Smooth muscle cell (in vitro differentiated cells): Measurements from ENCODE around the gene TMEM63A. TPM values are rescaled to one million over a fixed set of nuclear protein-coding genes. Genes with fewer than 3 reads are reported as not detected.

Experiments
- DNase-seq: peaks from one replicate; lab custom pipeline; 2025; ENCODE audit not compliant: unreplicated experiment; lab: John Stamatoyannopoulos, UW
- H2AFZ ChIP-seq: fragments of 200-600 bp; sonication (generic); 2 replicates; pipeline ENCODE4 v1.6.0; 2016; ENCODE audit warnings: antibody characterized with exemption, low read depth, mild to moderate bottlenecking
- H3F3A ChIP-seq: fragments of 200-600 bp; sonication (generic); 2 replicates; pipeline ENCODE4 v1.6.0; 2017; ENCODE audit warnings: antibody characterized with exemption, low read depth
- H3K27ac ChIP-seq: fragments of 200-600 bp; sonication (generic); 2 replicates; pipeline ENCODE4 v1.5.1; 2016; ENCODE audit warnings: low read depth, mild to moderate bottlenecking
- H3K27me3 ChIP-seq: fragments of 200-600 bp; sonication (generic); 2 replicates; pipeline ENCODE4 v1.6.1; 2016; ENCODE audit warnings: low read depth, mild to moderate bottlenecking
- H3K36me3 ChIP-seq: fragments of 200-600 bp; sonication (generic); 2 replicates; pipeline ENCODE4 v1.5.1; 2016; ENCODE audit warnings: low read depth
- H3K4me1 ChIP-seq: fragments of 200-600 bp; sonication (generic); 2 replicates; pipeline ENCODE4 v1.5.1; 2016; ENCODE audit warnings: low read depth
- H3K4me2 ChIP-seq: fragments of 200-600 bp; sonication (generic); 2 replicates; pipeline ENCODE4 v1.6.0; 2016; ENCODE audit warnings: mild to moderate bottlenecking
- H3K4me3 ChIP-seq: fragments of 200-600 bp; sonication (generic); 2 replicates; pipeline ENCODE4 v1.5.1; 2016; ENCODE audit warnings: mild to moderate bottlenecking
- H3K79me2 ChIP-seq: fragments of 200-600 bp; sonication (generic); 2 replicates; pipeline ENCODE4 v1.6.0; 2016; ENCODE audit warnings: low read depth, mild to moderate bottlenecking
- H3K9ac ChIP-seq: fragments of 200-600 bp; sonication (generic); 2 replicates; pipeline ENCODE4 v1.6.0; 2016; ENCODE audit warnings: low read depth
- H3K9me3 ChIP-seq: fragments of 200-600 bp; sonication (generic); replicated peaks from 2 replicates; pipeline ENCODE4 v1.5.1; 2016; ENCODE audit warnings: low read depth
- H4K20me1 ChIP-seq: fragments of 200-600 bp; sonication (generic); 2 replicates; pipeline ENCODE4 v1.6.0; 2016; ENCODE audit warnings: low read depth
- CTCF ChIP-seq: fragments of 200-600 bp; sonication (generic); IDR thresholded peaks from 2 replicates; pipeline ENCODE4 v1.5.1; 2017; ENCODE audit warnings: borderline replicate concordance, mild to moderate bottlenecking, antibody characterized with exemption; ENCODE audit not compliant: insufficient read depth, poor library complexity, severe bottlenecking
- WGBS: methylation state at CpG from one replicate; pipeline ENCODE4 v1.1.7; 2016; ENCODE audit warnings: low lambda C conversion rate; 5-methylcytosine and 5-hydroxymethylcytosine counted together
- polyA plus RNA-seq: library from polyadenylated mRNA; unstranded; fragments of >200 nt; fragmentation: Nextera tagmentation; extraction: Ambion mirVana; gene quantifications from 2 replicates; pipeline ENCODE4 v1.2.1, GENCODE V29; 2016
- total RNA-seq: library from RNA; depleted of rRNA; stranded (reverse); fragments of >200 nt; gene quantifications from 2 replicates; pipeline ENCODE4 v1.2.3, GENCODE V29; 2014

Gene TMEM63A
- total and polyA plus RNA-seq, 2 experiments from 2014 or later, result 10.9 to 12.0 TPM

GRCh38 chr1:225928186-225929175 is 46.3 kb upstream of the TMEM63A start:
- Histone ChIP-seq H4K20me1 (no peaks in the 10 kb centered on the region), H3K4me1 (peaks cover 4% of the 10 kb centered on the region), H3K4me2 (no peak overlapping the region), H3K9ac (no peak overlapping the region), H3K79me2 (peaks cover under 1% of the 10 kb centered on the region), H3K9me3 (no peaks in the 10 kb centered on the region), H3F3A (no peaks in the 10 kb centered on the region), H2AFZ (peak overlapping the region; percentile 78), H3K27ac (no peak overlapping the region), H3K36me3 (no peaks in the 10 kb centered on the region), H3K4me3 (no peak overlapping the region), H3K27me3 (no peaks in the 10 kb centered on the region)
- DNase-seq, result no peak
- WGBS, result 93% methylated on average over 14 of the region's 14 CpGs
- TF ChIP-seq CTCF, result no peak

GRCh38 chr1:225926551-225927113 is 44.5 kb upstream of the TMEM63A start:
- no peaks in the 10 kb centered on the region for H3K27me3 ChIP-seq
- peaks cover 9% of the 10 kb centered on the region for H3K79me2 ChIP-seq
- peaks cover 9% of the 10 kb centered on the region for H3K4me1 ChIP-seq
- H3K9me3 ChIP-seq, result no peaks in the 10 kb centered on the region
- WGBS, result 92% methylated on average over 3 of the region's 3 CpGs
- H4K20me1 ChIP-seq, result no peaks in the 10 kb centered on the region
- no peak overlapping the region for H3K4me3 ChIP-seq
- H3K9ac ChIP-seq, result no peak overlapping the region
- H3K27ac ChIP-seq, result no peak overlapping the region
- no peaks in the 10 kb centered on the region for H3F3A ChIP-seq
- DNase-seq, result no peak
- no peaks in the 10 kb centered on the region for H3K36me3 ChIP-seq
- H3K4me2 ChIP-seq, result no peak overlapping the region
- no peak for TF ChIP-seq CTCF
- no peak overlapping the region for H2AFZ ChIP-seq

GRCh38 chr1:225923692-225924555 is 41.7 kb upstream of the TMEM63A start, which contains the start of gene PYCR2:
Gene PYCR2 (minus strand): TSS chr1:225924250. CDS start chr1:225924110, 140 bp downstream.
- Histone ChIP-seq H3K4me3 (peak within 1 kb of the TSS; percentile 83), H3K4me2 (peak within 1 kb of the TSS; percentile 95), H3K9me3 (no peaks in the 10 kb centered on the region), H3K27me3 (no peaks in the 10 kb centered on the region), H3K36me3 (no peaks in the 10 kb centered on the region), H3F3A (no peaks in the 10 kb centered on the region), H3K79me2 (peaks cover 9% of the 10 kb centered on the region), H2AFZ (peak within 1 kb of the TSS; percentile 88), H3K27ac (peak within 1 kb of the TSS; percentile 73), H3K9ac (peak within 1 kb of the TSS; percentile 78), H4K20me1 (no peaks in the 10 kb centered on the region), H3K4me1 (peaks cover 6% of the 10 kb centered on the region)
- WGBS, result under 1% methylated on average over 73 of the region's 80 CpGs
- DNase-seq, result peak; percentile 84
- no peak for TF ChIP-seq CTCF
